ENCODE measurements around the gene TRA2A. TPM values are rescaled to one million over a fixed set of nuclear protein-coding genes. Genes with fewer than 3 reads are reported as not detected.

The TRA2A gene
- total and polyA plus RNA-seq, 2 of the 13 experiments (the other 11 are each of a cell fraction or from before 2014, with no cell fraction given), result 39.1 to 41.6 TPM

DNA sequence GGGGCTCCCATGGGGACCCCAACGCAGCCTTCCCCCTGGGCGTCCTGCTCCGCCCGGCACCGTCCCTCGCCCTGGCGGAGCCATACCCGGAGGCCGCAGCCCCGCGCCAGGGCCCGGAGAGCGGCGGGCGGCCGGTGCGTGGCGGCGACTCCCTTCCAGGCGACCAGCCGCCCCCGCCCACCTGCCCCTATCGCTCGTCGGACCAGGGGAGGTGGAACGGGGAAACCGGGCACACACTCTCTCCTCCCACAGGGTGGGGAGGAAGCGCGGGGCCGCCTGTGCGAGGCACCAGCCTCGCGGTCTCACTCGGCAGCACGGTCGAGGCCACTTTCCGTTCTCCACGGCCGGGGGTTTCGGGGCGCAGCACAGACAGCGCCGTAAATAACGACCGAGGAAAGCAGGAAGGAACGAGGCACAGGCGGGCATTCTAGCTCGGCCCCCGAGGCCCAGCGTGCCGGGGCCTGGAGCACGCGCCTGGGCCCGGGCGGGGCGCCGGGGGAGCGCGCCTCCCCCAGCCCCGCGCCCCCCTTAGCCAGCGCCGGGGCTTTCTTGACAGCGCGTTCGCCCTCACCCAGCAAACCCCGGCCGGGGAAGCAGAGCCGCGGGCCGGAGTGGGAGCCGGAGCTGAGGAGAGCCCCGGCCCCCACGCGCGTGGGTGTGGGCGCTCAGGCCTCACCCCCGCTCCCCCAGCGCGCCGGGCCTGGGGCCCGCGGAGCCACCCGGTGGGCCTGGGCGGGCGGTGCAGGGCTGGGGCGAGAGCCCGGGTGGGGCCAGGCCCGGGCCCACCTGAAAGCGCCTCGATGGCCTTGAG is 62.4 kb downstream of the TRA2A start (continued):
- TF ChIP-seq KDM6A (CRISPR knock-in tag; IDR thresholded peaks at IDR 0.05; ENCODE audit: low read depth), result no peak
- TF ChIP-seq NCOA5 (CRISPR knock-in tag; IDR thresholded peaks at IDR 0.05), result no peak
- no peak; the same call in none of the 2 replicates for TF ChIP-seq POLR2AphosphoS5 (IDR thresholded peaks at IDR 0.05; ENCODE audit: low read depth, low read length)
- TF ChIP-seq, protein P1, sequence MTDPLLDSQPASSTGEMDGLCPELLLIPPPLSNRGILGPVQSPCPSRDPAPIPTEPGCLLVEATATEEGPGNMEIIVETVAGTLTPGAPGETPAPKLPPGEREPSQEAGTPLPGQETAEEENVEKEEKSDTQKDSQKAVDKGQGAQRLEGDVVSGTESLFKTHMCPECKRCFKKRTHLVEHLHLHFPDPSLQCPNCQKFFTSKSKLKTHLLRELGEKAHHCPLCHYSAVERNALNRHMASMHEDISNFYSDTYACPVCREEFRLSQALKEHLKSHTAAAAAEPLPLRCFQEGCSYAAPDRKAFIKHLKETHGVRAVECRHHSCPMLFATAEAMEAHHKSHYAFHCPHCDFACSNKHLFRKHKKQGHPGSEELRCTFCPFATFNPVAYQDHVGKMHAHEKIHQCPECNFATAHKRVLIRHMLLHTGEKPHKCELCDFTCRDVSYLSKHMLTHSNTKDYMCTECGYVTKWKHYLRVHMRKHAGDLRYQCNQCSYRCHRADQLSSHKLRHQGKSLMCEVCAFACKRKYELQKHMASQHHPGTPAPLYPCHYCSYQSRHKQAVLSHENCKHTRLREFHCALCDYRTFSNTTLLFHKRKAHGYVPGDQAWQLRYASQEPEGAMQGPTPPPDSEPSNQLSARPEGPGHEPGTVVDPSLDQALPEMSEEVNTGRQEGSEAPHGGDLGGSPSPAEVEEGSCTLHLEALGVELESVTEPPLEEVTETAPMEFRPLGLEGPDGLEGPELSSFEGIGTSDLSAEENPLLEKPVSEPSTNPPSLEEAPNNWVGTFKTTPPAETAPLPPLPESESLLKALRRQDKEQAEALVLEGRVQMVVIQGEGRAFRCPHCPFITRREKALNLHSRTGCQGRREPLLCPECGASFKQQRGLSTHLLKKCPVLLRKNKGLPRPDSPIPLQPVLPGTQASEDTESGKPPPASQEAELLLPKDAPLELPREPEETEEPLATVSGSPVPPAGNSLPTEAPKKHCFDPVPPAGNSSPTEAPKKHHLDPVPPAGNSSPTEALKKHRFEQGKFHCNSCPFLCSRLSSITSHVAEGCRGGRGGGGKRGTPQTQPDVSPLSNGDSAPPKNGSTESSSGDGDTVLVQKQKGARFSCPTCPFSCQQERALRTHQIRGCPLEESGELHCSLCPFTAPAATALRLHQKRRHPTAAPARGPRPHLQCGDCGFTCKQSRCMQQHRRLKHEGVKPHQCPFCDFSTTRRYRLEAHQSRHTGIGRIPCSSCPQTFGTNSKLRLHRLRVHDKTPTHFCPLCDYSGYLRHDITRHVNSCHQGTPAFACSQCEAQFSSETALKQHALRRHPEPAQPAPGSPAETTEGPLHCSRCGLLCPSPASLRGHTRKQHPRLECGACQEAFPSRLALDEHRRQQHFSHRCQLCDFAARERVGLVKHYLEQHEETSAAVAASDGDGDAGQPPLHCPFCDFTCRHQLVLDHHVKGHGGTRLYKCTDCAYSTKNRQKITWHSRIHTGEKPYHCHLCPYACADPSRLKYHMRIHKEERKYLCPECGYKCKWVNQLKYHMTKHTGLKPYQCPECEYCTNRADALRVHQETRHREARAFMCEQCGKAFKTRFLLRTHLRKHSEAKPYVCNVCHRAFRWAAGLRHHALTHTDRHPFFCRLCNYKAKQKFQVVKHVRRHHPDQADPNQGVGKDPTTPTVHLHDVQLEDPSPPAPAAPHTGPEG (CRISPR knock-in tag; IDR thresholded peaks at IDR 0.05), result no peak
- TF ChIP-seq CCAR2 (optimal IDR thresholded peaks at IDR 0.05; ENCODE audit: low read depth, low read length), result no peak
- TF ChIP-seq POLR2G (IDR thresholded peaks at IDR 0.05; ENCODE audit: low read depth, low read length), result peak; percentile 51
- 0 out of 2 replicates have a peak, but pooled peaks have one; percentile 52 for TF ChIP-seq PAX8 (CRISPR knock-in tag; IDR thresholded peaks at IDR 0.05; ENCODE audit: borderline replicate concordance)
- no peak for TF ChIP-seq ZIK1 (CRISPR knock-in tag; IDR thresholded peaks at IDR 0.05; ENCODE audit: borderline replicate concordance, low read depth)
- no peak for TF ChIP-seq ZNF619 (CRISPR knock-in tag; IDR thresholded peaks at IDR 0.05)
- TF ChIP-seq, protein P2, sequence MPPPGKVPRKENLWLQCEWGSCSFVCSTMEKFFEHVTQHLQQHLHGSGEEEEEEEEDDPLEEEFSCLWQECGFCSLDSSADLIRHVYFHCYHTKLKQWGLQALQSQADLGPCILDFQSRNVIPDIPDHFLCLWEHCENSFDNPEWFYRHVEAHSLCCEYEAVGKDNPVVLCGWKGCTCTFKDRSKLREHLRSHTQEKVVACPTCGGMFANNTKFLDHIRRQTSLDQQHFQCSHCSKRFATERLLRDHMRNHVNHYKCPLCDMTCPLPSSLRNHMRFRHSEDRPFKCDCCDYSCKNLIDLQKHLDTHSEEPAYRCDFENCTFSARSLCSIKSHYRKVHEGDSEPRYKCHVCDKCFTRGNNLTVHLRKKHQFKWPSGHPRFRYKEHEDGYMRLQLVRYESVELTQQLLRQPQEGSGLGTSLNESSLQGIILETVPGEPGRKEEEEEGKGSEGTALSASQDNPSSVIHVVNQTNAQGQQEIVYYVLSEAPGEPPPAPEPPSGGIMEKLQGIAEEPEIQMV (CRISPR knock-in tag; IDR thresholded peaks at IDR 0.05; ENCODE audit: low read depth), result no peak
- no peak for TF ChIP-seq BRD4 (CRISPR knock-in tag; IDR thresholded peaks at IDR 0.05)
- TF ChIP-seq STAG1 (CRISPR knock-in tag; IDR thresholded peaks at IDR 0.05), result no peak; the same call in 1 of the 2 replicates
- no peak; the same call in 1 of the 2 replicates for TF ChIP-seq ZNF770 (CRISPR knock-in tag; IDR thresholded peaks at IDR 0.05)
- TF ChIP-seq SOX6 (IDR thresholded peaks at IDR 0.05), result no peak
- TF ChIP-seq SOX6 (CRISPR knock-in tag; IDR thresholded peaks at IDR 0.05), result no peak
- 0 out of 2 replicates have a peak, but pooled peaks have one; percentile 17 for TF ChIP-seq NR2C2 (CRISPR knock-in tag; IDR thresholded peaks at IDR 0.05; ENCODE audit: borderline replicate concordance)
- no peak for TF ChIP-seq MYNN (CRISPR knock-in tag; IDR thresholded peaks at IDR 0.05; ENCODE audit: low read depth)
- no peak for TF ChIP-seq ZNF547 (CRISPR knock-in tag; IDR thresholded peaks at IDR 0.05)

All from HepG2 (cell line).